B cell (primary cell): Measurements from ENCODE around the gene FOXN3. TPM values are rescaled to one million over a fixed set of nuclear protein-coding genes. Genes with fewer than 3 reads are reported as not detected.

ENCODE experiments used
- ATAC-seq: fragments of 200-7000 bp; cut with Tn5 transposase; one replicate; pipeline ENCODE4 v1.10.0; 2021; ENCODE audit warnings: low read depth, mild to moderate bottlenecking, moderate number of reproducible peaks, moderate library complexity
- CTCF ChIA-PET: fragments of 350-600 bp; sonication (Branson Sonifier 250); formaldehyde crosslinking; loops from one replicate; lab custom pipeline; 2021; ENCODE audit warnings: antibody characterized with exemption, inconsistent platforms; lab: Charles Lee
- POLR2A ChIA-PET: fragments of 350-600 bp; sonication (Branson Sonifier 250); formaldehyde crosslinking; loops from one replicate; lab custom pipeline; 2021; ENCODE audit warnings: antibody characterized with exemption; lab: Charles Lee
- DNase-seq: peaks from one replicate; pipeline ENCODE4 v3.0.0; 2013
- H2AFZ ChIP-seq: 2 replicates; pipeline ENCODE4 v1.6.1; 2012; ENCODE audit warnings: mild to moderate bottlenecking, low read depth, low read length; ENCODE audit not compliant: insufficient read depth, poor library complexity, severe bottlenecking
- H3K27ac ChIP-seq, 2 donors: 1 replicate in 1 of 2; 2 replicates in 1 of 2; pipeline ENCODE4 v1.5.1; 2012 to 2013; ENCODE audit warnings: low read length in 2 of 2, mild to moderate bottlenecking in 2 of 2, moderate library complexity in 1 of 2
- H3K27me3 ChIP-seq, 4 experiments: fragments of 200-600 bp in 1 of 4; sonication (generic) in 1 of 4; replicated peaks in 1 of 4; 1 replicate in 2 of 4; 2 replicates in 2 of 4; pipeline versions ENCODE4 v1.6.1 to v1.7.0; 2013 to 2016; ENCODE audit warnings: low read length in 3 of 4, mild to moderate bottlenecking in 2 of 4, mixed read lengths in 1 of 4, moderate library complexity in 1 of 4; ENCODE audit not compliant: insufficient read depth in 4 of 4, control insufficient read depth in 3 of 4; ENCODE audit errors: control extremely low read depth in 1 of 4
- H3K36me3 ChIP-seq, 2 experiments: replicated peaks in 1 of 2; 1 replicate in 1 of 2; 2 replicates in 1 of 2; pipeline versions ENCODE4 v1.6.1 to v1.7.1; 2013; ENCODE audit warnings: low read length in 1 of 2; ENCODE audit not compliant: insufficient read depth in 2 of 2, control insufficient read depth in 1 of 2; ENCODE audit errors: control extremely low read depth in 1 of 2, extremely low read depth in 1 of 2
- H3K4me1 ChIP-seq, 2 donors: fragments of 200-600 bp in 1 of 2; sonication (generic) in 1 of 2; 1 replicate in 1 of 2; 2 replicates in 1 of 2; pipeline versions ENCODE4 v1.5.1 to v1.6.1; 2013 to 2017; ENCODE audit warnings: low read length in 2 of 2; ENCODE audit not compliant: control insufficient read depth in 2 of 2, insufficient read depth in 2 of 2
- H3K4me2 ChIP-seq: replicated peaks from 2 replicates; pipeline ENCODE3; 2012; ENCODE audit warnings: mild to moderate bottlenecking, low read depth, low read length; ENCODE audit not compliant: poor library complexity, severe bottlenecking
- H3K4me3 ChIP-seq, 5 experiments: fragments of 200-600 bp in 1 of 5; sonication (generic) in 1 of 5; 1 replicate in 3 of 5; 2 replicates in 2 of 5; pipeline versions ENCODE4 v1.5.1 to v1.7.0; 2011 to 2016; ENCODE audit warnings: low read length in 4 of 5, mild to moderate bottlenecking in 4 of 5, low read depth in 2 of 5, control low read depth in 1 of 5, moderate library complexity in 1 of 5; ENCODE audit not compliant: insufficient read depth in 1 of 5; ENCODE audit errors: control extremely low read depth in 1 of 5, extremely low read depth in 1 of 5
- H3K79me2 ChIP-seq: fragments of 200-600 bp; sonication (generic); one replicate; pipeline ENCODE4 v1.6.0; 2016; ENCODE audit warnings: low read length; ENCODE audit not compliant: control insufficient read depth, insufficient read depth
- H3K9ac ChIP-seq: fragments of 200-600 bp; sonication (generic); 2 replicates; pipeline ENCODE4 v1.6.1; 2017; ENCODE audit warnings: mild to moderate bottlenecking, low read length, moderate library complexity
- H3K9me3 ChIP-seq, 3 donors: one replicate each; pipeline versions ENCODE4 v1.6.1 to v1.7.1; 2013; ENCODE audit warnings: low read length in 2 of 3; ENCODE audit not compliant: control insufficient read depth in 2 of 3, insufficient read depth in 1 of 3; ENCODE audit errors: control extremely low read depth in 1 of 3
- H4K20me1 ChIP-seq: 2 replicates; pipeline ENCODE4 v1.6.0; 2012; ENCODE audit warnings: mild to moderate bottlenecking, low read length; ENCODE audit not compliant: insufficient read depth, control insufficient read depth, poor library complexity, severe bottlenecking
- H3K27ac Mint-ChIP-seq: one replicate; pipeline ENCODE4 v1.8.0; 2021; ENCODE audit warnings: mixed read lengths
- H3K27me3 Mint-ChIP-seq: one replicate; pipeline ENCODE4 v1.8.0; 2021; ENCODE audit warnings: mixed read lengths
- H3K4me1 Mint-ChIP-seq: one replicate; pipeline ENCODE4 v1.8.0; 2021; ENCODE audit warnings: mixed read lengths
- H3K4me3 Mint-ChIP-seq: one replicate; pipeline ENCODE4 v1.8.0; 2021; ENCODE audit warnings: mixed read lengths
- H3K9me3 Mint-ChIP-seq: one replicate; pipeline ENCODE4 v1.8.0; 2022; ENCODE audit warnings: mixed read lengths; ENCODE audit not compliant: insufficient read depth
- CTCF ChIP-seq: fragments of 200-600 bp; IDR thresholded peaks from one replicate; pipeline ENCODE4 v1.8.0; 2022; ENCODE audit warnings: antibody characterized with exemption, mild to moderate bottlenecking
- EZH2 ChIP-seq: IDR thresholded peaks from 2 replicates; pipeline ENCODE4 v1.6.1; 2012; ENCODE audit warnings: borderline replicate concordance, low read depth, mild to moderate bottlenecking, moderate library complexity, low read length; ENCODE audit not compliant: insufficient read depth, poor library complexity, severe bottlenecking
- WGBS: methylation state at CpG from one replicate; pipeline ENCODE4 v1.1.5; 2013; ENCODE audit warnings: missing lambda C conversion rate; ENCODE audit not compliant: insufficient coverage; 5-methylcytosine and 5-hydroxymethylcytosine counted together
- intact Hi-C: fragments of 100-400 bp; cut with micrococcal nuclease; formaldehyde crosslinking; loops from one replicate; pipeline ENCODE4 v1.10.0; 2022
- polyA plus RNA-seq: library from polyadenylated mRNA; depleted of rRNA; stranded (reverse); fragments of >200 nt; gene quantifications from 2 replicates; pipeline ENCODE4 v1.2.3, GENCODE V29; 2012
- total RNA-seq, 2 donors: library from RNA; stranded (reverse); fragments of 120-200 nt in 1 of 2; gene quantifications; 1 replicate in 1 of 2; 2 replicates in 1 of 2; pipeline versions ENCODE4 v1.2.3 to v1.2.4, GENCODE V29; 2013 to 2022

FOXN3 gene
- total and polyA plus RNA-seq, 2 donors (not counting 1 experiment from before 2014, with no cell fraction given): 80.6 to 98.2 TPM

GRCh38 chr14:89384023-89384422 lies 33.0 kb downstream of the FOXN3 start:
- ChIA-PET POLR2A (interaction anchor here (0.5 to 3.1 kb wide), 8 partner anchors 8 to 79 kb away, joined by 3 to 20 read pairs (median 8); no protein-coding TSS in a partner anchor), CTCF (interaction anchor here (0.5 to 4.9 kb wide), 15 partner anchors 10 to 531 kb away, joined by 3 to 35 read pairs (median 3); partner anchors contain the start of gene FOXN3)
- Histone ChIP-seq H3K9me3 (peaks cover 0 to 24% (median 13%) of the 10 kb centered on the region in 3 donors), H3K36me3 (peaks cover 0 to 3% of the 10 kb centered on the region in 2 experiments), H3K4me3 (peak overlapping the region in 1 of 5 experiments; percentile 35), H3K79me2 (peaks cover 99% of the 10 kb centered on the region), H3K4me2 (peak overlapping the region; percentile 56), H3K4me1 (peaks cover 58 to 65% of the 10 kb centered on the region in 2 donors), H3K9ac (peak overlapping the region; percentile 27), H4K20me1 (peaks cover 27% of the 10 kb centered on the region), H3K27ac (peak overlapping the region; percentile 69 to 72), H2AFZ (no peak overlapping the region), H3K27me3 (no peaks in the 10 kb centered on the region)
- ATAC-seq (peak; percentile 96), DNase-seq (peak; percentile 95)
- peak overlapping the region; percentile 46 for H3K4me3 Mint-ChIP-seq
- peak overlapping the region; percentile 86 for H3K27ac Mint-ChIP-seq
- peaks cover 3% of the 10 kb centered on the region for H3K9me3 Mint-ChIP-seq
- no peaks in the 10 kb centered on the region for H3K27me3 Mint-ChIP-seq
- intact Hi-C loops: loop anchor here (1.0 to 5.0 kb wide), 10 partner anchors 15 to 383 kb away; no protein-coding TSS in a partner anchor
- 0% methylated on average over 1 of the region's 3 CpGs for WGBS
- no peak for TF ChIP-seq EZH2
- no peak for TF ChIP-seq CTCF
- peaks cover 70% of the 10 kb centered on the region for H3K4me1 Mint-ChIP-seq
